Glomerular visceral epithelial cell (primary cell): ENCODE measurements around the gene ERMP1.
"Not testable (repeated sequence)": the region's sequence is repeated elsewhere in the genome, so short reads cannot be mapped to it uniquely, and the experiment has no call there.

Source experiments
- DNase-seq: peaks from one replicate; pipeline ENCODE4 v3.0.0-alpha.2; 2016; ENCODE audit errors: extremely low spot score

The ERMP1 gene

GRCh38 chr9:5784526-5785315 lies 48.2 kb downstream of the ERMP1 start:
- no peak for DNase-seq

- no peak for DNase-seq
Observed at GRCh38 chr9:5783982-5784381, 48.9 kb downstream of the ERMP1 start.

- DNase-seq = not testable (repeated sequence)
Observed at GRCh38 chr9:5783420-5783819, 49.5 kb downstream of the ERMP1 start.

DNA sequence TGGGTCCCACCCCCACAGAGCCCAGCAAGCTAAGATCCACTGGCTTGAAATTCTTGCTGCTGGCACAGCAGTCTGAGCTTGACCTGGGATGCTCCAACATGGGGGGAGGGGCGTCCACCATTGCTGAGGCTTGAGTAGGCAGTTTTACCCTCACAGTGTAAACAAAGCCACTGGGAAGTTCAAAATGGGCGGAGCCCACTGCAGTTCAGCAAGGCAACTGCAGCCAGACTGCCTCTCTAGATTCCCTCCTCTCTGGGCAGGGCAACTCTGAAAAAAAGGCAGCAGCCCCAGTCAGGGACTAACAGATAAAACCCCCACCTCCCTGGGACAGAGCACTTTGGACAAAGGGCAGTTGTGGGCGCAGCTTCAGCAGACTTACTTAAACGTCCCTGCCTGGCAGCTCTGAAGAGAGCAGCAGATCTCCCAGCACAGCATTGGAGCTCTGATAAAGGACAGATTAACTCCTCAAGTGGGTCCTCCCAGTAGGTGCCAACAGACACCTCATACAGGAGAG lies 53.2 kb downstream of the ERMP1 start:
- DNase-seq = not testable (repeated sequence)

DNA sequence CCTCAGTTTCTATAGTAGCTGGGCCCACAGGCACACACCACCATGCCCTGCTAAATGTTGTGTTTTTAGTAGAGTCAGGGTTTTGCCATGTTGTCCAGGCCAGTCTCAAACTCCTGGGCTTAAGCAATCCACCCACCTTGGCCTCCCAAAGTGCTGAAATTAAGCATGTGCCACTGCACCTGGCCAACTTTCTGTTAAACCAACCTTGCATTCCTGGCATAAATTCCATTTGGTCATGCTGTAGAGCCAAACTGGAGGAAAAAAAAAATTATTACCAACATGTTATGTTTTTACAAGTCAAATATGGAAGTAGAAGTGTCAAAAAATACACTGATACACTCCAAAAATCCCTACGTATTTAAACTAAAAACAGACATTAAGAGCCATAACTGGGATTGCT lies 54.1 kb downstream of the ERMP1 start:
- no peak for DNase-seq

GRCh38 chr9:5773324-5773999 lies 59.5 kb downstream of the ERMP1 start:
- no peak for DNase-seq

DNA sequence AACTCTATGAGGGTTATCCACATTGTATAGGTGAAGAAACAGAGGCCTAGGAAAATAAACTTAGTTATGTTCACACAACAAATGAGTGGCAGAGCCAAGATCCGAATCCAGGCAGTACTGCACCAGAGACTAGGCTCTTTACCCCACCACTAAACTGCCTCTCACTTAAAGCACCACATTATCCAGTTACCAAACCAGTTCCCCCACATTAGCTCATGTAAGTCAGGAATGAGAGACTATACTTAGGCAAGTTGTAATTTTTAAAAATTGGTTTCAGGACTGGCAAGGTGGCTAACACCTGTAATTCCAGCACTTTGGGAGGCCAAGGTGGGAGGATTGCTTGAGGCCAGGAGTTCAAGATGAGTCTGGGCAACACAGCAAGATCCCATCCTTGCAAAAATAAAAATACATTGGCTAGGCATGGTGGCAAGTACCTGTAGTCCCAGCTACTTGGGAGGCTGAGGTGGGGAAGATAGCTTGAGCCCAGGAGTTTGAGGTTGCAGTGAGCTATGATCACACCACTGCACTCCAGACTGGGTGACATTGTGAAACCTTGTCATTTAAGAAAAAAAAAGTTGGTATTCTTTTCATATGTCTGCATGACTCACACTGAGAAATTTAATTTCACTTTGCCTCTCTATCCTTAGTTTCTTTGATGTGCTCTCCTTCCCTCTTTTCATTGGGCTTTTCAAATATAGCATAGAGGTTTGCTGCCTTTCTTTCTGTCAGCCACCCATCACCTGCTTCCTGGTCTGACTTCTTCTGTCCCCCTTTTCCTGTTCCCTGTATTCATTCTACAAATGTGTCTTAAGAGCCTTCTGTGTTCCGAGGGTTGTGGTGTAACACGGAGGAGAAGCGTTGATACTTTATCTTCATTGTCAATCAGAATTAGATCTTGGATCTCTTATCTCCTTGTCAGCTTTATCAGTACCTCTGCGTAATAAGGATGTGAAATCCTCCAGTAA lies 64.7 kb downstream of the ERMP1 start:
- no peak for DNase-seq

DNA sequence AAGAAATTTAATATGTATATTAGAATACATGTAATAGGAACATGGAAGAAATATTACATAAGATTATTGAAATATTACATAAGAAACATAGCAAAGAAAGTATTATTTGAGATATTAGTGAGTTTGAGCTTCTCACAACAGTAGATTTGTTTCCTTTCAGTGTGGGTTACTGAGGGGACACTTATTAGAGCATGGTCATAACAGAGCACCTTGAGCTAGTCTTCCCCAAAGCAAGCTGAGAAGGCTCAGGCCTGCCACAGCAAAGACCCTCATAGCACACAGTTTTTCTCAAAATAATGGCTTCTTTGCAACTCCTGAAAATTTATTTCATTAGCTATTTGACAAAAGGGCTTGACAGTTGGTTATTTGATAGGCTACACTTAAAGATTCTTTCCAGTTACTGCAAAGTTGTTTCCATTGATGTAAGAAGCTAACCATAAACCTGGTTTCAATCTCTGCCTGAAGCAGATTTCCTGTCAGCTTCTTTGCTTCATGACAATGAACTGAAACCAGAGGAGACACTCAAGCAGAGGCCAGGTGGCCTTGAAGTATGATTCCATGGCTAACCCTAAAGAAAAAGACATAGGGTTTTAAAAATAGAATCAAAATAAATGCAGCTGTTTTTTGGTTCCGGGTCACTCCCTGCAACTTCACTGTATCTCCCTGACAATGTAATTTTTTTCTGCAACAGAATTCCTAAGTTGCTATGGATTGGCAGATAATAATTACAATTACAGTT lies 68.6 kb downstream of the ERMP1 start:
- DNase-seq = no peak

DNA sequence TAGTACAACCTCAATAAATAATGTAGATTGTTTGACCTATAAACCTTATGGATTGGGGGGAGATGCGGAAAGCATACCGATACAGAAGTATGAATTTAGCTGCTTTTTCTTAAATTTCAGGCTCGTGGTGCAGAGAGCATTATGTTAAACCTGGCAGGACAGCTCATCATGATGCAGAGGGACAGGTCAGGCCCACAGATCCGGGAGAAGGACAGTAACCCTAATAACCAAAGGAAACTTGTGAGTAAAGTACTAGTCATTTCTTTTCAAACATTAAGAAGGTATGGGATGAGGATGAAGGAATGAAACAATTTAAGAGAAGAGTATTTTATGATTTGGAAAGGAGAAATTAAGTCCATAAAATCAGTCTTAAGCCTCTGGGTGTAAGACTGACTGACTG lies 70.5 kb downstream of the ERMP1 start:
- DNase-seq = no peak

DNA sequence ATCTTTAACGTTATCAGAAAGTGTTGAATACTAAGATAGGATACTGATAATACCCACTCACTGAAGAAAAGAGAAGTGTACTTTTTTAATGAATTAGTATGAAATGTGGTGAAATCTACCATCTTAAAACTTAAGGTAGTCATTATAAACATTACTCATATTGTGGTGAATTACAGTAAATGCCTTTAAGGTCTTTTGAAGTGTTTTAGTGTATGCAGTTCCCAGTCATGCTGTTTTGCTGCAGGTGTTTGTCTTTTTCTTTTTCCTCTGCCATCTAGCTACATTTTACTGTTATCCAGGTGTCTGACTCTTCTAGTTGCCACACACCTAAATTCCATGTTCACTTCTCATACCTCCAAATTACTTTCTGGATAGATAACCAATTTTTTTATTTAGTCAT lies 72.6 kb downstream of the ERMP1 start:
- DNase-seq = no peak

DNA sequence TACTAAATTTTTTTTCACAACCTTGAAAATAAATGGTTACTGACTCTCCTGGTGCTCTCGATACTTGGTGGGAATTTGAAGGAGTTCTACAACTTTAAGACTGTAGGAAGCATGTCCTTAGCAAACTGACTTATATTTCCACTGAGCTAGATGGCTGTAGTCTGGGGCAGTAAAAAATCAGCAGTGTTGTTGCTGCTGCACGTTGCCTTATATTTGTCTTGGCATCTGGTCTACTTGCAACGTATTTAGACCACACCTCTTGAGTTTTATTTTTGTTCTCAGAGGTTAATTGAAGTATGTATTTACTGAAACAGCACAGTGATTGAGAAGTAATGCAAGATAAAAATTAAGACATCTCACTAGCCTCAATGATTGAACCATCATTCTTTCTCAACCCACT lies 76.3 kb downstream of the ERMP1 start:
- DNase-seq = no peak

DNA sequence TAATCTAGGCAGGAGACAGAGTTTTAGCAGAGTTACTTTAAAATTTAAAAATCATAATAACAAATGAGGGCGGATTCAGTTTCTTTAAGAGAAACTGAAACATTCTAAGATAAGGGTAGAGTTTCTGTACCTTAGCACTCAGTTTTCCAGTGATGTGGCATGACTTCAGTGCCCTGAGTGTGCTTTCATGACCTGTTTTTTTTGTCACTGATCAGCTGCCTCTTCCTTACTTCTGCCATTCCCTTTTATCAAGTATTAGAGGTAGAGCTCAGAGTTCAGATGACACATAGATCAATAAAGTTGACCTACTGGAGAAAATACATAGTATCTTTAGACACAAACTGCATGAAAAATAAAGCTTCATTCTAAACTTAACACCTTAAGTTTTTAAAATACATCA lies 82.3 kb downstream of the ERMP1 start:
- no peak for DNase-seq

DNA sequence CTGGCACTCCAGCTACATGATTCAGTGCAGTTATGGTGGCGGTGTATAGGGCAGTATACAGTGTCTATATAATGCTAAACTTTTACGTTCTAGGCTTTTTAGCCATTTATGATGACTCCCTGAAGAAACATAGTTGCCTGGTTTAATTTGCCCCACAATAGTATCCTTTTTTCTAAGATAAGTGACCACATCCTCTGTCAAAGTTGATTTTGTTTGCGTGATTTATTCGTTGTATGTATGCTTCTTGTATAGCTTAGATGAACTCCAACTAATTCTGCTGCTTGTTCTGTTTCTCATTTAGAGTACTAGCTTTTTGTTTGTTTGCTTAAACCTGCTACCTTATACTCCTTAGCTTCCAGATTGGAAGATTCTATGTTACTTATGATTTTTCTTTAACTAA lies 83.6 kb downstream of the ERMP1 start:
- DNase-seq = no peak

DNA sequence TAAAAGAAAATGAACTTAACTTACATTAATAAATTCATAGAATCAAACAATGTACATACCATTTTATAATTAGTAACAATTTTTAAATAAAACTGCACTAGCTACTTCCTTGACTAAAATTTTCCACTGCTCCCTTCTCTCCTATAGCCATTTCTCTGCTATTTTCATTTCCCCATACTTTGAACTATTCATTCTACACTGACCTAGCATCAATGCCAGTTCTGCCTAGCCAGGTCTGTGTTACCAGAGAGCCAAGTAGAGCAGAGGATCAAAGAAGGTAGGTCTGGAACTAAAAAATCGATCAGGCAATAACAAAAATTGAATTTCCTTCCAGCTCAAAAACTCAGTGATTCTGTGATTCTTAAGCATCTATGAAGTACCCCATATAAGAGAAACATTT lies 84.5 kb downstream of the ERMP1 start:
- DNase-seq = no peak

DNA sequence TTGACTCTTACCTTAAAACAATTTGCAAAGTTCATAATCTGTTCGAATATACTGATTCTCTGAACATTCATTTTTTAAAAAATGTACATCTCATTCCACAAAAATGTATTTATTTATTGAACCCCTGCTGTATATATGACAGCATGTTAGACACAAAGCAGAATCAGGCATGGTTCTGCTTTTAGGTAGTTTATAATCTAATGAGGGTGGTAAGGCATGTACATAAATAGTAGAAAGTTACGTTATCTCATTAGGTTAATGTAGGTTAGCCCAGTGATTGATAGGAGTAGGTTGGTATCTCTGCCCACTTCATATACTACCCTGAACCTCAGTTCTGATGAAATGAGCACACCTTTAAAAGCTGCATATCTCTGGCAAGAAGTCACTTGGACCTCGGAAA lies 89.8 kb downstream of the ERMP1 start:
- no peak for DNase-seq

DNA sequence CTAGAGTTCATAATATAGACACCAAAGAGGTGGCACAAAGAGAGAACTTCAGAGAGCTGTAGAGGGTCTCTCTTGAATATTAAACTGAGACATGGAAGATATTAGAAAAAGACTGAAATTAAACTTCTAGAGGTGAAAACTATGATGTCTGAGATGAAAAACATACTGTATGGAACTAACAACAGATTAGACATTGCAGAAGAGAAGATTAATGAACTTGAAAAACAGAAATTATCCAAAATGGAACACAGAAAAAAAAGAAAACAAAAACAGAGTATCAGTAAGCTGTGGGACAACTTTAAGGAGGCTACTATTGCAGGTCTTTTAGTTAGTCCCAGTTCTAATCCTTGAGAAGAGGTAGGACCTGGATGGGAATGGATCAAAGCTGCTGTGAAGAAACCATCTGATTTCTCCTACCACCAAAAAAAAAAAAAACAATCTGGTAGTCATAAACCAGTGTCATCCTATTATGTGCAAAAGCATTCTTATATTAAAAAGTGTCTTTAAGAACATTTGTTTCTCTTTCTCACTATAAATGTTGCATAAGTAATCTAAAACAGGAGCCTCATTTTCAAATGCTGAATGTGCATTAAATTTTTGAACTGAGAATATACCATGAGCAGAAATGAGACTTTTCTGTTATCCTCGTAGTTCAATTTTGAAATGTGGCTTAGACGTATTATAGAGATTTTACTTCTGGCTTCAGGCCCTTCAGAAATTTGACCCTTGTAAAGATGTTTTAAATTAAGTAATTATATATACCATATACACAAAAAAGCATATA lies 96.2 kb downstream of the ERMP1 start:
- DNase-seq = no peak

DNA sequence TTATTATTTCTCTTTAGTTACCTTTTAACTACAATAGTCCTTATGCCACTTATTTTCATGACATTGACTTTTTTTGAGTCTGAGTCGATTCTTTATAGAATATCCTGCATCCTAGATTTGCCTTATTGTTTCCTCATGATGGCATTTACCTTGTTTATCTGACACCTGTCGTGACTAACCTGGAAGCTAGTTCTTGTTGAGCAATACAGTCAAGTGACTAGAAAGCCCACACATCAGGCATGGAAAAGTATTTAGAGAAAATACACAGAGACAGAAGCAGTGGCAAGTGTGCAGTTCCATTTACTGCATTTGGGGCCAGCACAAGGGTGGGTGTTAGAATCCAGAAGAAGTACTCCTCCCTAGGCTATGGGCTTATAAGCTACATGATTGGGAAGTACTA lies 97.8 kb downstream of the ERMP1 start:
- DNase-seq = no peak
